BLaER1 (cell line): ENCODE data around the gene HS6ST3.

Experiments
- H3K27ac ChIP-seq: shearing (Covaris generic); formaldehyde crosslinking; 2 replicates; pipeline ENCODE4 v1.8.1; 2022
- H3K27me3 ChIP-seq: shearing (Covaris generic); formaldehyde crosslinking; 2 replicates; pipeline ENCODE4 v1.8.1; 2022
- H3K36me3 ChIP-seq: shearing (Covaris generic); formaldehyde crosslinking; 2 replicates; pipeline ENCODE4 v1.8.1; 2022
- H3K4me1 ChIP-seq: shearing (Covaris generic); formaldehyde crosslinking; 2 replicates; pipeline ENCODE4 v1.8.1; 2022
- H3K4me2 ChIP-seq: shearing (Covaris generic); formaldehyde crosslinking; 2 replicates; pipeline ENCODE4 v1.8.1; 2022
- H3K4me3 ChIP-seq: shearing (Covaris generic); formaldehyde crosslinking; 2 replicates; pipeline ENCODE4 v1.8.1; 2022
- H3K9ac ChIP-seq: shearing (Covaris generic); formaldehyde crosslinking; 2 replicates; pipeline ENCODE4 v1.8.1; 2022
- H3K9me3 ChIP-seq: shearing (Covaris generic); formaldehyde crosslinking; 2 replicates; pipeline ENCODE4 v1.8.1; 2022
- H4K20me1 ChIP-seq: shearing (Covaris generic); formaldehyde crosslinking; 2 replicates; pipeline ENCODE4 v1.8.1; 2022
- Cebpa-rat ChIP-seq: shearing (Covaris generic); IDR thresholded peaks from 2 replicates; pipeline ENCODE4 v1.8.1; 2022

The HS6ST3 gene

DNA sequence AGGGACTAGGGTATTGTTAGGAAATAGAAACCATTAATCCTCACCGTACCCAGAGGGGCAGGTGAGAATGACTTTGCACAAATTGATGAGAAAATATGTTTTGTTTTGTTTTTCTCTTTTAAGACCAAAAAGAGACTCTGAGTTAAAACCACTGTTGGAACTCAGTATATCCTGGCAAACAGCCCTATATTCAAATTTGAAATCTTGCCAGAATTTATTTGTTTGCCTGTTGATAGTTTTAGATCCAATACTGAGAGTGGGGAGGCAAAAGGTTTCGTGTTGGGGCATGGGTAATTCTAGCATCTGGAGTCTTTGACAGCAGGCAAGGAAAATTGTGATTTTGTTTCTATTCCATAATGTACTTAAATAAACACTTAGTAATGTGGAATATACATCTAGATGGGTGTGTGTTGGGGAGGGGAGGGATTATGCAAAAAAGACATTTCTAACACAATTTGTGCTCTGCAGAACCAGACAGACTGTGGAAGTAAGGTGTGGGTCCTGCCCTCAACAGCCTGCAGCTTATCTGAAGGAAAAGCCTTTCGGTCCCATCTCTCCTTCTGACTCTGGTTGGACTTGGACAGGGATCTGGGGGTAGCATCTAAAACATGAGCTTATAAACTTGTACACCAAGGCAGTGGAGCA, 713.7 kb downstream of the HS6ST3 start:
- no peak overlapping the region for H3K27ac ChIP-seq
- H3K4me2 ChIP-seq, result no peak overlapping the region
- H3K4me1 ChIP-seq, result no peaks in the 10 kb centered on the region
- no peaks in the 10 kb centered on the region for H3K36me3 ChIP-seq
- no peaks in the 10 kb centered on the region for H3K27me3 ChIP-seq
- H3K4me3 ChIP-seq, result no peak overlapping the region
- no peaks in the 10 kb centered on the region for H3K9me3 ChIP-seq
- TF ChIP-seq Cebpa-rat, result no peak
- no peak overlapping the region for H3K9ac ChIP-seq
- H4K20me1 ChIP-seq, result no peaks in the 10 kb centered on the region

GRCh38 chr13:96804174-96804573, 714.3 kb downstream of the HS6ST3 start:
- Histone ChIP-seq H3K9me3 (no peaks in the 10 kb centered on the region), H3K27me3 (no peaks in the 10 kb centered on the region), H3K4me1 (no peaks in the 10 kb centered on the region), H3K9ac (no peak overlapping the region), H4K20me1 (no peaks in the 10 kb centered on the region), H3K27ac (no peak overlapping the region), H3K4me2 (no peak overlapping the region), H3K4me3 (no peak overlapping the region), H3K36me3 (no peaks in the 10 kb centered on the region)
- TF ChIP-seq Cebpa-rat, result no peak

DNA sequence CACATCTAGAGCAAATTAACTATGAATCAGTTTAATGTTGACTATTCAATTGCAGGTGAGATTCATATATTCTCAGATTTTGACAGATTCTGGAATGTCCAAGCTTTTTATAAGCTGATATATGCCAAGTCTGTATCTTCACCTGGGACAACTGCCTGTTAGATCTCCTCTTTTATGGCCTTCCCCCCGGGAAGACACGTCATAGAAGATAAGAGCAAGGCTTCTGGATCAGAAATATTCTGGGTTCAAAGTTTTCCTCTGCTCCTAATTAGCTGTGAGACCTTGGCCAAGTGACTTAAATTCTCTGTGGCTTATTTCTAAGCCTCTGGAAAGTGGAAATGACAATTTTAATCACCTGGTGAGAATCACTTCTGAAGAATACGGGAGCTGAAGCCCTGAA, 716.8 kb downstream of the HS6ST3 start:
- H3K4me2 ChIP-seq, result no peak overlapping the region
- no peaks in the 10 kb centered on the region for H3K36me3 ChIP-seq
- no peaks in the 10 kb centered on the region for H3K27me3 ChIP-seq
- H3K4me1 ChIP-seq, result no peaks in the 10 kb centered on the region
- no peaks in the 10 kb centered on the region for H3K9me3 ChIP-seq
- TF ChIP-seq Cebpa-rat, result no peak
- H3K4me3 ChIP-seq, result no peak overlapping the region
- no peak overlapping the region for H3K27ac ChIP-seq
- H3K9ac ChIP-seq, result no peak overlapping the region
- no peaks in the 10 kb centered on the region for H4K20me1 ChIP-seq

- Histone ChIP-seq H3K4me1 (no peaks in the 10 kb centered on the region), H4K20me1 (no peaks in the 10 kb centered on the region), H3K27me3 (no peaks in the 10 kb centered on the region), H3K9ac (no peak overlapping the region), H3K4me2 (no peak overlapping the region), H3K4me3 (no peak overlapping the region), H3K36me3 (no peaks in the 10 kb centered on the region), H3K27ac (no peak overlapping the region), H3K9me3 (peaks cover 6% of the 10 kb centered on the region; the same call in 1 of the 2 replicates)
- no peak for TF ChIP-seq Cebpa-rat
These were observed 719.6 kb downstream of the HS6ST3 start for GRCh38 chr13:96809366-96810096.

DNA sequence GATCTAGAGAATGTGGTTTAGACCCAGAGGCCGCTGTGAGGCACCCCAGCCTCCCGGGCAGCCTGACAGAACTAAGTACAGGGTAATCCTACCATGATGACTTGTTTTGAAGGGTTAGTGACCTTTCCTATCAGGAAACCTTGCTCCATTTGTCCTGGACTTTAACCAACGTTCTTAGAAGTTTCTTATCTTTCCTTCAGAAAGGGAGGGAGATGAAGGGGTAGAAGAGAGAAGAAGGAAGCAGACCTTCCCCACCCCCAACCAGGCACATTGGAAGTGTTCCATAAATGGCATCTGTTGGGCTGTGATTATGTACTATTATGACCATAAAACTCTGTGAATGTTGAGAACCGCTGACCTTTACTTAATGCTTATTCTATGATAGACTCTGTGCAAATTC, 720.2 kb downstream of the HS6ST3 start:
- no peak overlapping the region for H3K9ac ChIP-seq
- no peaks in the 10 kb centered on the region for H3K4me1 ChIP-seq
- no peak overlapping the region for H3K27ac ChIP-seq
- H3K9me3 ChIP-seq, result peaks cover 10% of the 10 kb centered on the region
- H3K4me2 ChIP-seq, result no peak overlapping the region
- no peaks in the 10 kb centered on the region for H4K20me1 ChIP-seq
- TF ChIP-seq Cebpa-rat, result no peak
- H3K27me3 ChIP-seq, result no peaks in the 10 kb centered on the region
- no peaks in the 10 kb centered on the region for H3K36me3 ChIP-seq
- no peak overlapping the region for H3K4me3 ChIP-seq

- Histone ChIP-seq H4K20me1 (no peaks in the 10 kb centered on the region), H3K9ac (no peak overlapping the region), H3K4me1 (no peaks in the 10 kb centered on the region), H3K27me3 (no peaks in the 10 kb centered on the region), H3K9me3 (peaks cover 12% of the 10 kb centered on the region), H3K27ac (no peak overlapping the region), H3K4me2 (no peak overlapping the region), H3K4me3 (no peak overlapping the region), H3K36me3 (no peaks in the 10 kb centered on the region)
- TF ChIP-seq Cebpa-rat, result no peak
These were observed 721.1 kb downstream of the HS6ST3 start for GRCh38 chr13:96811049-96811448.

DNA sequence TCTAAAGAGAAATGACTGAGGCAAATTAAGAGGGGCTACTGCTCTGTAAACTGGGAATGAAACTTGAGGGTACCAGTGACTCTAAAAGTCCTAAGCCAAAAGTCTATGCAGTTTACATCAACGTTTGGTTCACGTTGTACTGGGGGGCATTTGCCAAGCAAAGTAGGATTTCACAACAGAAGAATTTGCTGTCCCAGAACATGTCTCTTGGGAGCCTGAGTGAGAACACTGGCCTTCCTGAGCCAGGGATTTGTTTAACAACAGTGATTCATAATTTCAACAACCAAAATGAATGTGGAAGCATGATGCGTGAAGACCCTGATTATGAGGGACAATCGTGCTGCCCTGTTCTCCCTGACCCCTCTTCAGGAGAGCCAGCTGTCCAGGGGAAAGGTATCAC, 726.4 kb downstream of the HS6ST3 start:
- H3K4me3 ChIP-seq, result no peak overlapping the region
- H3K4me1 ChIP-seq, result no peaks in the 10 kb centered on the region
- H3K4me2 ChIP-seq, result no peak overlapping the region
- H3K27me3 ChIP-seq, result no peaks in the 10 kb centered on the region
- H3K9me3 ChIP-seq, result peaks cover 12% of the 10 kb centered on the region
- H3K36me3 ChIP-seq, result no peaks in the 10 kb centered on the region
- H4K20me1 ChIP-seq, result no peaks in the 10 kb centered on the region
- no peak for TF ChIP-seq Cebpa-rat
- no peak overlapping the region for H3K27ac ChIP-seq
- H3K9ac ChIP-seq, result no peak overlapping the region

DNA sequence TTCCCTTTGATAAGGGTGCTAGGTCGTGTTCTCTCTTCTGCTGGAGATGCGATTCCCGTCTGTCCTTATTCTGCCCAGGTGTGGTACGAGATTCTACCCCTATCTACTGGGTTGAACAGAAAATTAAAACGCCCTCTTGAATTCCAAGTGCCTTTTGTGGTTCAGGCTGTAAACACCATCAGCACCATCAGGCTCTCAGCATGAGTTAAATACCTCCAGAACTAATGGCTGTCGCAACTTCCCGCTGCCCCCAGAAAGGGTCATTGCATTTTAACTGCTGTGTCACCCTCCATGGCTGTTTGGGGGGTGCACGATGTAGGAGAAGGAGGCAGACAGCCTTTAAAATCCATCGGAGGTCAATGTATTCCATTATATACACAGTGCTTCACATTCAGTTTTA, 727.0 kb downstream of the HS6ST3 start:
- Histone ChIP-seq H3K27me3 (no peaks in the 10 kb centered on the region), H3K9me3 (peaks cover 12% of the 10 kb centered on the region), H3K9ac (no peak overlapping the region), H3K4me2 (no peak overlapping the region), H3K27ac (no peak overlapping the region), H3K4me1 (no peaks in the 10 kb centered on the region), H3K4me3 (no peak overlapping the region), H4K20me1 (no peaks in the 10 kb centered on the region), H3K36me3 (no peaks in the 10 kb centered on the region)
- TF ChIP-seq Cebpa-rat, result no peak

GRCh38 chr13:96817336-96817941, 727.5 kb downstream of the HS6ST3 start:
- H3K9ac ChIP-seq, result no peak overlapping the region
- no peak overlapping the region for H3K4me2 ChIP-seq

GRCh38 chr13:96819375-96819774, 729.5 kb downstream of the HS6ST3 start:
- Histone ChIP-seq H3K9ac (no peak overlapping the region), H3K4me3 (no peak overlapping the region), H3K27ac (no peak overlapping the region), H3K9me3 (peaks cover 6% of the 10 kb centered on the region), H3K4me2 (no peak overlapping the region), H3K4me1 (no peaks in the 10 kb centered on the region), H3K27me3 (no peaks in the 10 kb centered on the region), H4K20me1 (no peaks in the 10 kb centered on the region), H3K36me3 (no peaks in the 10 kb centered on the region)
- TF ChIP-seq Cebpa-rat, result no peak

More at GRCh38 chr13:96817336-96817941, 727.5 kb downstream of the HS6ST3 start:
- H3K27me3 ChIP-seq, result no peaks in the 10 kb centered on the region
- H3K9me3 ChIP-seq, result peaks cover 12% of the 10 kb centered on the region
- H3K4me3 ChIP-seq, result no peak overlapping the region
- H4K20me1 ChIP-seq, result no peaks in the 10 kb centered on the region
- H3K36me3 ChIP-seq, result no peaks in the 10 kb centered on the region
- no peak for TF ChIP-seq Cebpa-rat
- no peaks in the 10 kb centered on the region for H3K4me1 ChIP-seq
- no peak overlapping the region for H3K27ac ChIP-seq
